Measurements from ENCODE around the gene DNASE2. TPM values are rescaled to one million over a fixed set of nuclear protein-coding genes. Genes with fewer than 3 reads are reported as not detected.

DNASE2 gene
- total and polyA plus RNA-seq, 2 of the 8 experiments (the other 6 are each of a cell fraction or from before 2014, with no cell fraction given), result 33.2 to 48.2 TPM

GRCh38 chr19:12872941-12873890 lies 8.0 kb downstream of the DNASE2 start:
- no peak overlapping the region for H3K4me3 ChIP-seq (ENCODE audit: extremely low read depth in 1 of 4, insufficient read depth in 2 of 4, low read depth in 3 of 4, low read length in 4 of 4)
- no peak overlapping the region for H3K4me2 ChIP-seq (ENCODE audit: insufficient read depth in 1 of 2, low read depth in 2 of 2, low read length in 2 of 2)
- H3K36me3 ChIP-seq (ENCODE audit: control insufficient read depth in 2 of 4, insufficient read depth in 4 of 4, low read length in 3 of 4), result peaks cover under 1 to 29% (median 14%) of the 10 kb centered on the region in 4 experiments

More at GRCh38 chr19:12872941-12873890, 8.0 kb downstream of the DNASE2 start:
- H3K23ac ChIP-seq (ENCODE audit: insufficient read length), result no peak overlapping the region
- H2BK12ac ChIP-seq (ENCODE audit: low read depth, low read length), result no peak overlapping the region
- H4K20me1 ChIP-seq (replicated peaks in 1 of 2; ENCODE audit: control insufficient read depth in 1 of 2, insufficient read depth in 2 of 2, low read length in 2 of 2), result peaks cover 0 to 2% of the 10 kb centered on the region in 2 experiments
- H3K9ac ChIP-seq (replicated peaks in 1 of 4; ENCODE audit: extremely low read depth in 1 of 4, low read depth in 3 of 4, low read length in 3 of 4), result no peak overlapping the region
- 96% methylated on average over 65 of the region's 70 CpGs; no CpG with 5 or more reads in 1 of the 2 experiments for WGBS, 2 experiments (ENCODE audit: extremely low coverage in 1 of 2, insufficient coverage in 1 of 2, insufficient read length in 1 of 2, insufficient replicate concordance in 2 of 2, low coverage in 1 of 2, low lambda C conversion rate in 2 of 2, missing lambda C conversion rate in 1 of 2)
- TF ChIP-seq TAF7 (optimal IDR thresholded peaks at IDR 0.05; ENCODE audit: borderline replicate concordance, low read depth, low read length), result no peak
- TF ChIP-seq SRF (IDR thresholded peaks at IDR 0.05; ENCODE audit: low read depth, low read length), result no peak
- no peak for TF ChIP-seq CBX5 (IDR thresholded peaks at IDR 0.05; ENCODE audit: low read depth, low read length)
- no peak for TF ChIP-seq POLR2AphosphoS5 (IDR thresholded peaks at IDR 0.05; ENCODE audit: low read depth, low read length)
- TF ChIP-seq SP1 (IDR thresholded peaks at IDR 0.05; ENCODE audit: low read depth, low read length), result 0 out of 2 replicates have a peak, but pooled peaks have one; percentile 16
- no peak for TF ChIP-seq YY1 (IDR thresholded peaks at IDR 0.05; ENCODE audit: low read depth, low read length)
- H3K27me3 ChIP-seq (replicated peaks in 1 of 4; ENCODE audit: control insufficient read depth in 3 of 4, extremely low read depth in 1 of 4, insufficient read depth in 3 of 4, low read length in 3 of 4), result no peaks in the 10 kb centered on the region
- no peak overlapping the region for H2BK20ac ChIP-seq (ENCODE audit: low read length)
- H3K9me3 ChIP-seq (ENCODE audit: insufficient read depth in 2 of 2, low read depth in 1 of 2, low read length in 1 of 2), result peaks cover 0 to 5% of the 10 kb centered on the region in 2 experiments; a peak in 1 of 4 replicates
- FAIRE-seq (no peak), DNase-seq (ENCODE audit: low read depth in 1 of 2, low spot score in 2 of 2) (peak in 1 of 2 experiments; percentile 55)
- H4K5ac ChIP-seq (ENCODE audit: insufficient read length, low read depth, low read length), result no peak overlapping the region
- H2BK120ac ChIP-seq (replicated peaks; ENCODE audit: low read depth, low read length), result no peak overlapping the region
- H3K79me1 ChIP-seq (ENCODE audit: low read depth, low read length), result no peaks in the 10 kb centered on the region
- POLR2A ChIA-PET (ENCODE audit: partially characterized antibody), result interaction anchor here (0.6 to 2.4 kb wide), 19 partner anchors 8 to 291 kb away, joined by 3 to 16 read pairs (median 3); partner anchors contain the start of genes CALR, DNASE2, FARSA and GCDH
- no peak overlapping the region for H3K56ac ChIP-seq (replicated peaks; ENCODE audit: insufficient read length, low read depth, low read length)
- H3K79me2 ChIP-seq (ENCODE audit: control insufficient read depth in 1 of 2, insufficient read depth in 2 of 2, low read length in 2 of 2), result no peaks in the 10 kb centered on the region
- CTCF ChIA-PET (ENCODE audit: partially characterized antibody), result interaction anchor here (0.6 to 1.4 kb wide), 9 partner anchors 8 to 216 kb away, joined by 3 to 6 read pairs (median 3); partner anchors contain the start of genes FARSA and GCDH
- no peak overlapping the region for H2AFZ ChIP-seq (ENCODE audit: low read length)
- no peak overlapping the region for H2BK15ac ChIP-seq (ENCODE audit: low read length)
- no peaks in the 10 kb centered on the region for H3K23me2 ChIP-seq (ENCODE audit: low read depth, low read length)
- no peak overlapping the region for H3K27ac ChIP-seq (ENCODE audit: low read depth, low read length)
- H3K18ac ChIP-seq (ENCODE audit: extremely low read depth, low read length), result no peak overlapping the region
- no peak overlapping the region for H2BK5ac ChIP-seq (ENCODE audit: low read depth, low read length)
- no peak overlapping the region for H4K91ac ChIP-seq (replicated peaks; ENCODE audit: insufficient read length, low read length)
- no peak overlapping the region for H3K14ac ChIP-seq (ENCODE audit: insufficient read length)
- H3K4ac ChIP-seq (replicated peaks; ENCODE audit: insufficient read length, low read depth, low read length), result no peak overlapping the region
- H4K8ac ChIP-seq (ENCODE audit: extremely low read depth, insufficient read depth, low read length), result peak overlapping the region; percentile 78; the same call in 1 of the 2 replicates
- H2AK5ac ChIP-seq (ENCODE audit: low read depth, low read length), result no peak overlapping the region
- no peaks in the 10 kb centered on the region for H3K4me1 ChIP-seq (replicated peaks in 1 of 4; ENCODE audit: control insufficient read depth in 3 of 4, insufficient read depth in 4 of 4, low read length in 3 of 4)

Measured in H1 (cell line).